Activated naive CD8-positive, alpha-beta T cell treated with anti-CD3 and anti-CD28 coated beads for 36 hours (primary cell): ENCODE measurements around the gene HOXC10. TPM values are rescaled to one million over a fixed set of nuclear protein-coding genes. Genes with fewer than 3 reads are reported as not detected.

ENCODE experiments used
- DNase-seq: peaks from one replicate; pipeline ENCODE4 v3.0.0; 2021
- H3K27ac Mint-ChIP-seq: one replicate; pipeline ENCODE4 v1.8.0; 2022; ENCODE audit warnings: mild to moderate bottlenecking, moderate library complexity, mixed read lengths
- H3K27me3 Mint-ChIP-seq: one replicate; pipeline ENCODE4 v1.8.0; 2022; ENCODE audit warnings: mild to moderate bottlenecking, mixed read lengths
- H3K36me3 Mint-ChIP-seq: one replicate; pipeline ENCODE4 v1.8.0; 2021; ENCODE audit warnings: mild to moderate bottlenecking, mixed read lengths
- H3K4me1 Mint-ChIP-seq: one replicate; pipeline ENCODE4 v1.8.0; 2021; ENCODE audit warnings: mixed read lengths
- H3K4me3 Mint-ChIP-seq: one replicate; pipeline ENCODE4 v1.8.0; 2022; ENCODE audit warnings: mild to moderate bottlenecking, moderate library complexity, mixed read lengths
- H3K9me3 Mint-ChIP-seq: one replicate; pipeline ENCODE4 v1.8.0; 2022; ENCODE audit warnings: mixed read lengths
- total RNA-seq, 2 experiments: library from RNA; stranded (reverse); gene quantifications; one replicate each; pipeline ENCODE4 v1.2.3, GENCODE V29; 2021

The HOXC10 gene
- total RNA-seq, 2 experiments from 2014 or later = not detected

GRCh38 chr12:53996240-53997203 is 11.6 kb downstream of the HOXC10 start:
- Mint-ChIP-seq H3K27me3 (peaks cover 98% of the 10 kb centered on the region), H3K9me3 (no peaks in the 10 kb centered on the region), H3K27ac (no peak overlapping the region), H3K4me1 (peaks cover 33% of the 10 kb centered on the region), H3K4me3 (peak overlapping the region; percentile 76), H3K36me3 (peaks cover 3% of the 10 kb centered on the region)
- no peak for DNase-seq

GRCh38 chr12:53997204-53998109 is 12.5 kb downstream of the HOXC10 start:
- H3K9me3 Mint-ChIP-seq = no peaks in the 10 kb centered on the region
- DNase-seq = no peak
- no peak overlapping the region for H3K27ac Mint-ChIP-seq
- peaks cover 98% of the 10 kb centered on the region for H3K27me3 Mint-ChIP-seq
- peaks cover 35% of the 10 kb centered on the region for H3K4me1 Mint-ChIP-seq
- H3K4me3 Mint-ChIP-seq = no peak overlapping the region
- peaks cover 3% of the 10 kb centered on the region for H3K36me3 Mint-ChIP-seq

- Mint-ChIP-seq H3K27ac (no peak overlapping the region), H3K9me3 (no peaks in the 10 kb centered on the region), H3K4me3 (no peak overlapping the region), H3K36me3 (peaks cover 3% of the 10 kb centered on the region), H3K27me3 (peaks cover 98% of the 10 kb centered on the region), H3K4me1 (peaks cover 36% of the 10 kb centered on the region)
- DNase-seq = no peak
These were observed 13.4 kb downstream of the HOXC10 start for GRCh38 chr12:53998110-53998899.

- Mint-ChIP-seq H3K9me3 (no peaks in the 10 kb centered on the region), H3K27ac (no peak overlapping the region), H3K27me3 (peaks cover 98% of the 10 kb centered on the region)
These were observed 13.9 kb downstream of the HOXC10 start for GRCh38 chr12:53998900-53999236.

GRCh38 chr12:53999559-54000115 is 14.7 kb downstream of the HOXC10 start:
- Mint-ChIP-seq H3K4me1 (peaks cover 31% of the 10 kb centered on the region), H3K36me3 (peaks cover 2% of the 10 kb centered on the region), H3K4me3 (peak overlapping the region; percentile 45), H3K9me3 (no peaks in the 10 kb centered on the region), H3K27ac (no peak overlapping the region), H3K27me3 (peaks cover 98% of the 10 kb centered on the region)
- no peak for DNase-seq

More at GRCh38 chr12:53998900-53999236, 13.9 kb downstream of the HOXC10 start:
- DNase-seq = no peak
- Mint-ChIP-seq H3K4me3 (no peak overlapping the region), H3K4me1 (peaks cover 35% of the 10 kb centered on the region), H3K36me3 (peaks cover 3% of the 10 kb centered on the region)

GRCh38 chr12:54000116-54001114 is 15.5 kb downstream of the HOXC10 start, which contains the start of gene HOXC9:
TSS of gene HOXC9 (plus strand) at chr12:54000161. CDS start at chr12:54000189, 28 bp downstream.
- Mint-ChIP-seq H3K4me1 (peaks cover 29% of the 10 kb centered on the region), H3K27ac (no peak within 1 kb of the TSS), H3K4me3 (peak within 1 kb of the TSS; percentile 45), H3K27me3 (peaks cover 98% of the 10 kb centered on the region), H3K36me3 (peaks cover 2% of the 10 kb centered on the region), H3K9me3 (no peaks in the 10 kb centered on the region)
- no peak for DNase-seq

GRCh38 chr12:54001283-54002187 is 16.6 kb downstream of the HOXC10 start:
- Mint-ChIP-seq H3K9me3 (no peaks in the 10 kb centered on the region), H3K27me3 (peaks cover 98% of the 10 kb centered on the region), H3K27ac (no peak overlapping the region), H3K36me3 (no peaks in the 10 kb centered on the region), H3K4me3 (no peak overlapping the region), H3K4me1 (peaks cover 28% of the 10 kb centered on the region)
- no peak for DNase-seq

GRCh38 chr12:54002278-54002914 is 17.4 kb downstream of the HOXC10 start:
- DNase-seq = no peak
- Mint-ChIP-seq H3K9me3 (no peaks in the 10 kb centered on the region), H3K27ac (no peak overlapping the region), H3K4me1 (peaks cover 27% of the 10 kb centered on the region), H3K27me3 (peaks cover 100% of the 10 kb centered on the region), H3K36me3 (no peaks in the 10 kb centered on the region), H3K4me3 (no peak overlapping the region)

GRCh38 chr12:54002915-54003389 is 18.0 kb downstream of the HOXC10 start:
- H3K4me3 Mint-ChIP-seq = no peak overlapping the region
- H3K4me1 Mint-ChIP-seq = peaks cover 24% of the 10 kb centered on the region
- DNase-seq = no peak
- no peak overlapping the region for H3K27ac Mint-ChIP-seq
- H3K36me3 Mint-ChIP-seq = no peaks in the 10 kb centered on the region
- peaks cover 100% of the 10 kb centered on the region for H3K27me3 Mint-ChIP-seq
- no peaks in the 10 kb centered on the region for H3K9me3 Mint-ChIP-seq

- Mint-ChIP-seq H3K36me3 (no peaks in the 10 kb centered on the region), H3K4me1 (peaks cover 20% of the 10 kb centered on the region), H3K9me3 (no peaks in the 10 kb centered on the region), H3K27ac (no peak overlapping the region), H3K27me3 (peaks cover 100% of the 10 kb centered on the region), H3K4me3 (no peak overlapping the region)
- no peak for DNase-seq
These were observed 18.7 kb downstream of the HOXC10 start for GRCh38 chr12:54003625-54004024.

- Mint-ChIP-seq H3K4me1 (peaks cover 19% of the 10 kb centered on the region), H3K4me3 (no peak overlapping the region), H3K9me3 (no peaks in the 10 kb centered on the region), H3K27ac (no peak overlapping the region), H3K36me3 (no peaks in the 10 kb centered on the region), H3K27me3 (peaks cover 99% of the 10 kb centered on the region)
- no peak for DNase-seq
These were observed 19.3 kb downstream of the HOXC10 start for GRCh38 chr12:54004063-54004840.
